ENCODE data around the gene ATAD2B. TPM values are rescaled to one million over a fixed set of nuclear protein-coding genes. Genes with fewer than 3 reads are reported as not detected.
A peak's percentile ranks its signal among the peaks of the same experiment; 100 is the strongest.

ATAD2B gene
- total and polyA plus RNA-seq, 2 of the 4 experiments (the other 2 are of a cell fraction) = 1.5 to 5.0 TPM

DNA sequence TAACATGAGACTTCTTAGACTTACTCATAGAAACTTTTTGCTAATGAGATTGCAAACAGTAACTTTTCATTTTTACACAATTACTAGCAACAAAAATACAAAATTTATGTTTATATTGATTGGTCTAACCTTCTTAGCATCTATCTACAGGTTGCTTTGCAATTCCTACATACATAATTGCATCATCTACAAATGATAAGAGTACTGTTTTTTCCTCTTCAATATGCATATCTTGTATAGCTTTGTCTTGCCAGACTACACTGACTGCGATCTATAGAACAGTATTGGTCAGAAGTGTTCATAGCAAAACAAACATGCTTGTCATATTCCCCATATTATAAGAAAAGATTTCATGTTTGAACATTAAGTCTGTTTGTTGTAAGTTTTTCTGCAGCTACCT, 87.9 kb downstream of the ATAD2B start:
- Histone ChIP-seq H3K14ac (replicated peaks; ENCODE audit: low read depth, low read length) (no peak overlapping the region), H4K20me1 (ENCODE audit: insufficient read depth, low read length) (no peaks in the 10 kb centered on the region; the same call in 1 of the 2 replicates), H4K5ac (ENCODE audit: low read depth, low read length) (no peak overlapping the region), H2AK9ac (replicated peaks; ENCODE audit: low read depth, low read length, poor library complexity) (no peak overlapping the region), H3K4ac (ENCODE audit: low read depth, low read length) (no peak overlapping the region), H3K4me2 (ENCODE audit: low read depth, low read length) (no peak overlapping the region), H3K36me3 (ENCODE audit: control insufficient read depth, insufficient read depth, low read length) (peaks cover 5% of the 10 kb centered on the region; the same call in 1 of the 2 replicates), H3K79me1 (ENCODE audit: low read depth in 1 of 2, low read length in 2 of 2) (peaks cover 3 to 13% of the 10 kb centered on the region in 2 experiments; a peak in 2 of 4 replicates), H2AK5ac (ENCODE audit: low read depth, low read length) (no peak overlapping the region), H3K18ac (ENCODE audit: low read depth, low read length) (no peak overlapping the region), H4K8ac (ENCODE audit: low read depth in 2 of 2, low read length in 2 of 2) (no peak overlapping the region), H3K9me3 (ENCODE audit: control insufficient read depth, insufficient read depth, low read length) (no peaks in the 10 kb centered on the region), H3K4me1 (ENCODE audit: control insufficient read depth, insufficient read depth, low read length) (no peaks in the 10 kb centered on the region), H4K91ac (ENCODE audit: insufficient read depth, low read depth, low read length) (no peak overlapping the region), H2BK5ac (ENCODE audit: low read depth, low read length, poor library complexity, severe bottlenecking) (no peak overlapping the region), H3K27ac (ENCODE audit: insufficient read depth, low read length) (no peak overlapping the region), H2BK15ac (ENCODE audit: low read depth, low read length) (no peak overlapping the region), H3K9me1 (ENCODE audit: insufficient read depth, low read length) (no peaks in the 10 kb centered on the region), H2BK20ac (ENCODE audit: low read depth, low read length) (no peak overlapping the region), H3K56ac (ENCODE audit: extremely low read depth, insufficient read depth, low read length) (no peak overlapping the region), H3K27me3 (ENCODE audit: control insufficient read depth, insufficient read depth, low read length) (no peaks in the 10 kb centered on the region), H2BK120ac (ENCODE audit: low read depth, low read length) (no peak overlapping the region), H3K9ac (ENCODE audit: low read depth, low read length) (no peak overlapping the region), H2AFZ (replicated peaks; ENCODE audit: low read length, poor library complexity) (no peak overlapping the region), H3K4me3 (ENCODE audit: insufficient read depth, low read depth, low read length) (no peak overlapping the region), H3K23ac (ENCODE audit: low read depth, low read length) (no peak overlapping the region)
- CTCF ChIA-PET = no interaction called here
- intact Hi-C loops (cut with micrococcal nuclease) = no loop called here
- dilution Hi-C loops (cut with HindIII; ENCODE audit: low sequenced_read_pairs, unreplicated experiment) = no loop called here
- ATAC-seq (ENCODE audit: low read depth) = no peak
- TF ChIP-seq CEBPB (IDR thresholded peaks at IDR 0.05; ENCODE audit: low read depth, low read length) (0 out of 2 replicates have a peak, but pooled peaks have one; percentile 4), RCOR1 (IDR thresholded peaks at IDR 0.05; ENCODE audit: insufficient replicate concordance, low read length) (no peak), MXI1 (IDR thresholded peaks at IDR 0.05; ENCODE audit: borderline replicate concordance, low read depth, low read length) (no peak)
- DNase-seq = no peak
- no TSS peak for BruUV-seq (replicated peaks)
- no CpG with 5 or more reads among the region's 1 CpG for WGBS, 2 experiments (ENCODE audit: extremely low coverage in 2 of 2, insufficient read length in 1 of 2)
- POLR2A ChIA-PET (ENCODE audit: unreplicated experiment) = no interaction called here
- in situ Hi-C loops (cut with MboI; ENCODE audit: low sequenced_read_pairs) = no loop called here
